Measurements from ENCODE around the gene ZCCHC8.
"Not testable (repeated sequence)": the region's sequence is repeated elsewhere in the genome, so short reads cannot be mapped to it uniquely, and the experiment has no call there.

ZCCHC8 gene

GRCh38 chr12:122500685-122501488 lies at the start of gene ZCCHC8:
TSS of gene ZCCHC8 (minus strand) at chr12:122500932. CDS start at chr12:122500840, 92 bp downstream.
- peak; percentile 99 for DNase-seq

- no peak for DNase-seq
Observed at GRCh38 chr12:122547330-122547729, 46.6 kb upstream of the ZCCHC8 start.

- DNase-seq, result no peak
Observed at GRCh38 chr12:122545855-122546254, 45.1 kb upstream of the ZCCHC8 start.

GRCh38 chr12:122544537-122544936 lies 43.8 kb upstream of the ZCCHC8 start:
- no peak for DNase-seq

- DNase-seq, result no peak
Observed at GRCh38 chr12:122538496-122538895, 37.8 kb upstream of the ZCCHC8 start.

GRCh38 chr12:122537021-122537420 lies 36.3 kb upstream of the ZCCHC8 start:
- no peak for DNase-seq

- no peak for DNase-seq
Observed at GRCh38 chr12:122533856-122534255, 33.1 kb upstream of the ZCCHC8 start.

- no peak for DNase-seq
Observed at GRCh38 chr12:122528992-122529391, 28.3 kb upstream of the ZCCHC8 start.

- DNase-seq, result no peak
Observed at GRCh38 chr12:122528582-122528981, 27.9 kb upstream of the ZCCHC8 start.

GRCh38 chr12:122527478-122527944 lies 26.8 kb upstream of the ZCCHC8 start:
- no peak for DNase-seq

GRCh38 chr12:122526683-122527477 lies 26.1 kb upstream of the ZCCHC8 start, which contains the start of the genes KNTC1 and RSRC2:
TSS of gene KNTC1 (plus strand) at chr12:122527249. CDS start at chr12:122530064, 2,815 bp downstream.
TSS of gene RSRC2 (minus strand) at chr12:122526936. CDS start at chr12:122526853, 83 bp downstream.
- peak; percentile 100 for DNase-seq

GRCh38 chr12:122523846-122524718 lies 23.4 kb upstream of the ZCCHC8 start:
- no peak for DNase-seq

GRCh38 chr12:122523280-122523679 lies 22.5 kb upstream of the ZCCHC8 start:
- no peak for DNase-seq

- no peak for DNase-seq
Observed at GRCh38 chr12:122520676-122521075, 19.9 kb upstream of the ZCCHC8 start.

- no peak for DNase-seq
Observed at GRCh38 chr12:122519418-122519817, 18.7 kb upstream of the ZCCHC8 start.

GRCh38 chr12:122518908-122519307 lies 18.2 kb upstream of the ZCCHC8 start:
- no peak for DNase-seq

- DNase-seq, result no peak
Observed at GRCh38 chr12:122517877-122518276, 17.1 kb upstream of the ZCCHC8 start.

- no peak for DNase-seq
Observed at GRCh38 chr12:122516544-122517361, 16.0 kb upstream of the ZCCHC8 start.

GRCh38 chr12:122515275-122515674 lies 14.5 kb upstream of the ZCCHC8 start:
- DNase-seq, result no peak

- DNase-seq, result no peak
Observed at GRCh38 chr12:122513660-122514059, 12.9 kb upstream of the ZCCHC8 start.

GRCh38 chr12:122513028-122513427 lies 12.3 kb upstream of the ZCCHC8 start:
- DNase-seq, result not testable (repeated sequence)

- no peak for DNase-seq
Observed at GRCh38 chr12:122508163-122508562, 7.4 kb upstream of the ZCCHC8 start.
